Rectal smooth muscle tissue (tissue), 1 donor: ENCODE results near the gene LTF.
A peak's percentile ranks its signal among the peaks of the same experiment; 100 is the strongest.
"Not testable (repeated sequence)": the region's sequence is repeated elsewhere in the genome, so short reads cannot be mapped to it uniquely, and the experiment has no call there.

Experiments
- H3K27ac ChIP-seq: one replicate; pipeline ENCODE4 v1.7.0; 2013; ENCODE audit warnings: low read depth, low read length, inconsistent platforms
- H3K27me3 ChIP-seq: one replicate; pipeline ENCODE4 v1.7.0; 2013; ENCODE audit warnings: low read length; ENCODE audit not compliant: control insufficient read depth, insufficient read depth
- H3K36me3 ChIP-seq: one replicate; pipeline ENCODE4 v1.7.0; 2013; ENCODE audit warnings: low read length; ENCODE audit not compliant: control insufficient read depth, insufficient read depth
- H3K4me1 ChIP-seq: one replicate; pipeline ENCODE4 v1.7.0; 2013; ENCODE audit warnings: low read length; ENCODE audit not compliant: control insufficient read depth, insufficient read depth
- H3K4me3 ChIP-seq: one replicate; pipeline ENCODE4 v1.7.0; 2013; ENCODE audit warnings: low read length
- H3K9ac ChIP-seq: one replicate; pipeline ENCODE4 v1.7.0; 2013; ENCODE audit warnings: low read length

LTF gene

GRCh38 chr3:46407970-46408369 lies 56.7 kb downstream of the LTF start:
- H3K27ac ChIP-seq = no peak overlapping the region
- no peak overlapping the region for H3K9ac ChIP-seq
- H3K4me1 ChIP-seq = no peaks in the 10 kb centered on the region
- no peaks in the 10 kb centered on the region for H3K36me3 ChIP-seq
- H3K4me3 ChIP-seq = peak overlapping the region; percentile 59
- H3K27me3 ChIP-seq = no peaks in the 10 kb centered on the region

DNA sequence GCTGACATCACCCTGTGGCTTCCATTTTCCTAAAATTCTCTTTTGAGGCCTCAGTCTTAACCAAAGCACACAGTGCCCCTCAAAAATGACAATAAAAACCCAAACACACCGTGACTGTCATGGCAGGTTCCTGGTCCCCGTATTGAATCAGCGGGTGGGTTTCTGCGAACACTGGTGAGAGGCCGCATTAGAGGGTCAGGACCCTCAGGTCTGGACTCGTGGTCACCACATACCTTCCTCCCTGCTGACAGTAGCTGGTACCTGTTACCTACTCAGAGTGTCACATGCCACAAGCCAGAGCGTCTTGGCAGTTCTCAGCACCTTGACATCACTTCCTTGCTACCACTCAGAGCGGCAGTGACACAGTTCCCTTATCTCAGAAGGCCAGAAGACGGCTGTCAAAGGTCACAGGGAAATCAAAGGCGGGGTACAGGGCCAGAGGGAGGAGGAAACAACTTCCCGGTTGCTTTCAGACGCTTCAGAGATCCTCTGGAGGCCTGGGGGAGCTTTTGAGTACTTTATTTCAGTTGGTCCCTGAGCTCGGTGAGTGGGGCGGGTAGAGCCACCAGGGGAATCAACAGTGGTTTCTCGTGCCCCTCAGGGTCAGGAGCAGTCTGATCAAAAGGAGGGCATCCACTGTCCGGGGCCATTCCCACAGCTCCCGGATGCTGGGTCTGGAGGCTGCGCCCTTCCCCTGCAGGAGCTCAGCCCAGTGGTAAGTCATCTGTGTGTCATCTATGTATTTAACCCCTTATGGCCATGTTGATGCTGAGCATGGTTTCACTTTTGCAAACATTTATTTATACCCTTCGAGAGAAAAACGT lies 57.7 kb downstream of the LTF start, which contains the start of the genes CCR5AS and CCRL2:
CCR5AS (minus strand) TSS at position 279 of the 824 bp plus-strand sequence.
CCRL2 (plus strand) TSS at position 472 of the 824 bp plus-strand sequence. CDS start 821 bp downstream, outside the sequence.
- peak within 1 kb of the TSS; percentile 59 for H3K4me3 ChIP-seq
- no peaks in the 10 kb centered on the region for H3K36me3 ChIP-seq
- H3K9ac ChIP-seq = peak within 1 kb of the TSS; percentile 19
- H3K27me3 ChIP-seq = no peaks in the 10 kb centered on the region
- no peaks in the 10 kb centered on the region for H3K4me1 ChIP-seq
- H3K27ac ChIP-seq = peak within 1 kb of the TSS; percentile 47

- Histone ChIP-seq H3K27ac (peak overlapping the region; percentile 47), H3K4me1 (no peaks in the 10 kb centered on the region), H3K9ac (no peak overlapping the region), H3K36me3 (no peaks in the 10 kb centered on the region), H3K4me3 (peak overlapping the region; percentile 7), H3K27me3 (no peaks in the 10 kb centered on the region)
These were observed 58.3 kb downstream of the LTF start for GRCh38 chr3:46406443-46406787.

GRCh38 chr3:46405301-46406019 lies 59.2 kb downstream of the LTF start:
- peak overlapping the region; percentile 52 for H3K4me3 ChIP-seq
- peak overlapping the region; percentile 16 for H3K9ac ChIP-seq
- H3K27ac ChIP-seq = peak overlapping the region; percentile 44
- H3K4me1 ChIP-seq = no peaks in the 10 kb centered on the region
- no peaks in the 10 kb centered on the region for H3K27me3 ChIP-seq
- no peaks in the 10 kb centered on the region for H3K36me3 ChIP-seq

GRCh38 chr3:46402902-46403301 lies 61.8 kb downstream of the LTF start:
- H3K4me1 ChIP-seq = not testable (repeated sequence)

DNA sequence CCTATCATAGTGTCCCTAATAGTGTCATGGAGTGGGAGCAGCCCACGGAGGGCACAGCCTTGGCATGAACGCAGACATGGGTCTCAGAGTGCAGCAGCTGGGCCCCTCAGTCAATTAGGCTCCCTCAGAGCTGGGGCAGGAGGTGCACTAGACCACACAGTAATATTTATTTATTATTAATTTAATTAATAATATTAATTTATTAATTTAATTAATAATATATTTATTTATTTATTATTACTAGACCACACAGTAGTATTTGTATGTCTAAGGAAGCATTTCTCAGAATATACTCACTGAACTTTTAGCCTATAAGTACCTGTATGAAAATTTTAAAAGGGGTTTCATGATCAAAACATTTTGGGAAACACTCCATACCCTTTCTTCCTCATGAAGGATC lies 63.1 kb downstream of the LTF start:
- no peaks in the 10 kb centered on the region for H3K27me3 ChIP-seq
- H3K9ac ChIP-seq = no peak overlapping the region
- no peak overlapping the region for H3K27ac ChIP-seq
- no peaks in the 10 kb centered on the region for H3K4me1 ChIP-seq
- H3K4me3 ChIP-seq = no peak overlapping the region
- no peaks in the 10 kb centered on the region for H3K36me3 ChIP-seq

More at GRCh38 chr3:46402902-46403301, 61.8 kb downstream of the LTF start:
- H3K36me3 ChIP-seq, H3K27ac ChIP-seq, H3K27me3 ChIP-seq, H3K9ac ChIP-seq, H3K4me3 ChIP-seq: not testable (repeated sequence)

DNA sequence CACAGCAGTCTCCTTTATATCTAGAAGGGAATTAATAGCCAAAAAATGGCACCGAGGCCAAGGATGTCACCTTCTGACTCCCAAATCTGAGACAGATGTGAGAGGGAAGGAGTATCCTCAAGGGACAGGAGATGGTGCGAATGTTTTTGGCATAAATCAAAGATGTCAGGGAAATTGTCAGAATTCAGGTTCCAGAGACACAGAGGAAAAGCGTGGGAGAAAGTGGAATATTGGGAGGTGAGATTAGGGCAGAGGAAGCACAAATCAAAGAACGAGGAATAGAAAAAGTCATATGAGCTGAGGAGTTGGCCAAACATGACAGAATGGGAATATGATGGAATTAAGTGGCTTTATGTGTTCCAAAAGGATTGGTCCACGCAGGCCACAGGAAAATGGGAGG lies 63.9 kb downstream of the LTF start:
- no peak overlapping the region for H3K9ac ChIP-seq
- no peaks in the 10 kb centered on the region for H3K27me3 ChIP-seq
- H3K27ac ChIP-seq = no peak overlapping the region
- H3K4me3 ChIP-seq = no peak overlapping the region
- H3K4me1 ChIP-seq = no peaks in the 10 kb centered on the region
- no peaks in the 10 kb centered on the region for H3K36me3 ChIP-seq

DNA sequence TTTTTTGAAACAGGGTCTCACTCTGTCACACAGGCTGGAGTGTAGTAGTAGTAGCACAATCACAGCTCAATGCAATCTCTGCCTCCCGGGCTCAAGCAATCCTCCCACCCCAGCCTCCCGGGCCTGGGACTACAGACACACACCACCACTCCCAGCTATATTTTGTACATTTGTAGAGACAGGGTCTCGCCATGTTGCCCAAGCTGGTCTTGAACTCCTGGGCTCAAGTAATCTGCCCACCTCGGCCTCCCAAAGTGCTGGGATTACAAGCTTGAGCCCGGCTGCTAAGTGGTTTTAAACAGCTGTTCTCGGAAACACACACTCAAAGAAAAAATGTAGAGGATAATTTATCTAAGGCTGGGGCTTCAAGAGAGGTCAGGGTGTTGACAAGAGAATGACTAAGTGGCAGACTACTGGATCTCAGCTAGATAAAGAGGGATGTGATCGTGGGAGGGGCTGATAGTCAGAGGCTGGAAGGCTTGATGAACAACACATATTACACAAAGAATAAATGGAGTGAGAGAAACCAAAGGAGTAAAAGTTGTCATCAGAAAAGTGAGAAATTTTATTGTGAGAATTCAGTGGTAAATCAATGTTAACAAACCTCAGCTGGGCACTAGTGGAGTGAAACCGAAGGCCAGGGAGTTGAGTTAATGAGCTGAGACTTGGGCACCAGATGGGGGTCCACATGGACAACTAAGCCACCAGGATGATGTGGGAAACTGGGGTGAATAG lies 64.5 kb downstream of the LTF start:
- Histone ChIP-seq H3K27me3 (no peaks in the 10 kb centered on the region), H3K9ac (no peak overlapping the region), H3K4me1 (no peaks in the 10 kb centered on the region), H3K27ac (no peak overlapping the region), H3K36me3 (no peaks in the 10 kb centered on the region), H3K4me3 (no peak overlapping the region)

DNA sequence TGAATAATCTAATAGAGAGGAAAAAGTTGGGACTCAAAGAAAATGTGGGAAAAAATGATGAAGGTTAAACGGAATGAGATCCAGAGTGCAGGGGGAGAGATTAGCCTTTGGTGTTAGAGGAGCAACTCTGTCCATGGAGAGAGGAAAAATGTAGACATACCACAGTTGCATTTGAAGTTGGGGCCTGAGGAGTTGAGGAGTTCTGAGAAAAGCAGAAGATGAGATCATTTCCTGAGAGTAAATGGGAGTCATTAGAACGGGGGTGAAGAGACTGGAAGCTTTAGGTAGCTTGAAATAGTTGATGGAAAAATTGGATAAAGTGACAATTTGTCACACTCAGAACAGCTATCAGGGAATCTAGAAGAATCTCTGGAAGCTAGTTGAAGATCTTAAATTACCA lies 65.1 kb downstream of the LTF start:
- no peaks in the 10 kb centered on the region for H3K4me1 ChIP-seq
- no peak overlapping the region for H3K4me3 ChIP-seq
- no peaks in the 10 kb centered on the region for H3K27me3 ChIP-seq
- no peaks in the 10 kb centered on the region for H3K36me3 ChIP-seq
- no peak overlapping the region for H3K27ac ChIP-seq
- H3K9ac ChIP-seq = no peak overlapping the region

- Histone ChIP-seq H3K4me1 (no peaks in the 10 kb centered on the region), H3K9ac (no peak overlapping the region), H3K36me3 (no peaks in the 10 kb centered on the region), H3K4me3 (no peak overlapping the region), H3K27me3 (no peaks in the 10 kb centered on the region), H3K27ac (no peak overlapping the region)
These were observed 65.6 kb downstream of the LTF start for GRCh38 chr3:46399098-46399497.

- H3K27me3 ChIP-seq = no peaks in the 10 kb centered on the region
- no peak overlapping the region for H3K4me3 ChIP-seq
- H3K36me3 ChIP-seq = no peaks in the 10 kb centered on the region
- H3K9ac ChIP-seq = no peak overlapping the region
- no peak overlapping the region for H3K27ac ChIP-seq
- H3K4me1 ChIP-seq = no peaks in the 10 kb centered on the region
These were observed 66.3 kb downstream of the LTF start for GRCh38 chr3:46398186-46398955.

DNA sequence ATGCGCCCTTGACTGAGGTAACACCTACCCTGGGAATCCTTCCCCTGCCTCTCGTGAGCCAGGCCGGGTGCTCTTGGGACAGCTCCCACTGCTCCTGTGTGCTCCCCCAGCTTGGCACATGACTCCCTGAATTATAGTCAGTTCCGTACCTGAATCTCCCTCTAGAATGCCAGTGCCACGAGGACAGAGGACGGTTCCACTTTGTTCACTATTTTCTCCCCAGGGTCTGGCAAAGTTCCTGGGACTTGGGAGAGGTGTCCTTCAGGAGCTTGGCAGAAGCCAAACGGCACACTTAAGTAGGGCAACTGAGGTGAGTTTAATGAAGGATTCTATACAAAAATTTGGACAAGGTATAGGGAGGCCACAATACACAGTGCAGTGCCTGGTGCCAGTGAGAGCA lies 67.6 kb downstream of the LTF start:
- Histone ChIP-seq H3K27ac (no peak overlapping the region), H3K4me3 (no peak overlapping the region), H3K4me1 (no peaks in the 10 kb centered on the region), H3K36me3 (no peaks in the 10 kb centered on the region), H3K27me3 (no peaks in the 10 kb centered on the region), H3K9ac (no peak overlapping the region)
